Measurements from ENCODE around the gene SERPINA4.

The SERPINA4 gene

DNA sequence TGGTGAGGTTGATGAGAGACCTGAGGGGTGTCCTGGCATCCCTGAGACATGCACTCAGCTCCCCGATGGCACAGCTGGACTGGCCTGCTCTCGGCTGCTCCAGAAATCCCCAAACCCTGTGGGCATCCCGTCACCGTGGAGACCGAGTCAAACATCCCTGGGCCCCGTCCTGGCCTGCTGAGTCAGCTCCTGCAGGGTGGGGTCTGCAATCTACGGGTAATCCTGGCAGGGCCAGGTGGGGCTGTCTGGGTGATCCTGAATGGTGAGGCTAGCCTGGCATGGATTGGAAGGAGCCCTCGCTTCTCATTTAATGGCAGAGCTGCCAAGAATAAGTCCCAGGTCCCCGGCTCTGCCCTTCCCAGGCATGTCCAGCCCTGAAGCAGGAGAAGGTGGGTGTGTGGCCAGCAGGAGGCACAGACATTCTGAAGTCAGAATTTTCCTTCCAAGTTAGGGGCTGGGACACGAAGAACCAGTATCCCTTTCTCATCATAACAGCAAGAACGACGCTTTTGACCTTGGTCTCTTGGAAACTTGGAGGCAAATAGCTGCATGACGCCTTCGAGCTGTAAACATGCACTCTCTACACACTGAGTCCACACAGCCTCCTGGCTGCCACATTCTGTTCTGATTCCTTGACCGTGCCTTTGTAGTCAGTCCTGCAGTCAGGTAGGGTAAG is 17.7 kb upstream of the SERPINA4 start:
- DNase-seq, result no peak

DNA sequence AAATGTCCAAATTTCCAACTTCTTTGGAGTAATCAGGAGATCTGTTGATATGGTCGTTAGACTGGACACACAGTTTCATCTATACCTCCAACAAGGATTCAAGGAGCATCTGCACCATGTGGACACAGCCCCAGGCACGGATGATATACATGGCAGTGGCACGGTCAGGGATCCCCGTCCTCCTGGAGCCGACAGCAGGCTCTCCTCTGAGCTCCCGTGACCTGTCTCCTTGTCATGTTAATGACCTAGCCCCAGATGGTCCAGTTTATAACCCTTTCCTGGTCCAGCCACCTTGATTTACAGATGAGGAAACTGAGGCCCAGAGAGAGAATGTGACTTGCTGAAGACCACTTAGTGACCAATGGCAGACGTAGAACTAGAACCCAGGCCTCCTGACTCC is 16.5 kb upstream of the SERPINA4 start:
- DNase-seq, result no peak

DNA sequence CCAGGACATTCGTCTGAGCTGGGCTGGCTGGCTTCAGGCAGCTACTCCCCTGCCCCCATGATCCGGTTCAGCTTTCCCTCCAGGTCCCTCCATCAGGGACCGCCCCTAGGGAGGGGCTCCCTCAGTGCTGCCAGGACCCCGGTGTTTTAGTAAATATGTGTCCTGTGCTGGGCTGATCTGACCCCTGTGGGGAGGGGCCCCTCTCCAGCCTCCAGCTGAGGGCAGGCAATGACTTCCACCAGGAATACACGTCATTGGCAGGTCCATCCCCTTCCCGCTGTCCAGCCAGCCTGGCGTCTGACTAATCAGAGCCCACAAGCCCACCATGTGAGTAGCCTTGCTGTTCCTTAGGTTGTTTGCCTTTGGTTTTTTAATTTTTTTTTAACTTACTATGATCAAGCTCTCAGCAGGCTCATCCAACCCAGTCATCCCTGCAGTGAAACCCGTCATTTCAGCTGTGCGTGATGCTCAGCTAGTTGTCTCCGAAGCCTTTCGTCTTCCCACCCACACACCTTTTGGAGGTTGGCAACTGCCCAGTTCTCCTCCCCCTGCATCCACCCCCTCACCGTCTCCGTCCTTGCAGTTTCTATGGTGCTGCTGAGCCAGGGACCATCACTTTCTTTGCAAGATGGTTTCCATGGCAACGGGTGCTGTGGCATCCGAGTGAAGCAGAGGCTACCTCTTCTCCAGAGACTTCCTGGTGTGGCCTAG is 16.0 kb upstream of the SERPINA4 start:
- no peak for DNase-seq

DNA sequence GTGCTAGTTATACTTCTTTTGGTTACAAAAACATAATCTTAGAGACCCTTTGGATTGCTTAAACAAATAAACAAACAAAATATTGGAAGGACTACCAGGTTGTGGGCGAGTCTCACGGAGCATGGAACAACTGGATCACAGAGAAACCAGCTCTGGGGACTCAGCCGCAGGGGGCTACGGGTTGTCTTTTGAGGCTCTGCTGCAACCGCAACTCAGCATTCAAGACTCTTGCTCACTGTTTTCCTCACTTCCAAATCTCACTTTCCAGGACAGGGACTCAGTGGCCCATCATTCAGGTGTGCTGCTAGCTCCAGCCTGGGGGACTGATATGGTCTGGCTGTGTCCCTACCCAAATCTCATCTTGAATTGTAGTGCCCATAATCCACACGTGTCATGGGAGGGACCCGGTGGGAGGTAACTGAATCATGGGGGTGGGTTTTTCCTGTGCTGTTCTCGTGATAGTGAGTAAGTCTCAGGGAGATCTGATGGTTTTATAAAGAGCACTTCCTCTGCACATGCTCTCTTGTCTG is 14.0 kb upstream of the SERPINA4 start:
- DNase-seq, result no peak

DNA sequence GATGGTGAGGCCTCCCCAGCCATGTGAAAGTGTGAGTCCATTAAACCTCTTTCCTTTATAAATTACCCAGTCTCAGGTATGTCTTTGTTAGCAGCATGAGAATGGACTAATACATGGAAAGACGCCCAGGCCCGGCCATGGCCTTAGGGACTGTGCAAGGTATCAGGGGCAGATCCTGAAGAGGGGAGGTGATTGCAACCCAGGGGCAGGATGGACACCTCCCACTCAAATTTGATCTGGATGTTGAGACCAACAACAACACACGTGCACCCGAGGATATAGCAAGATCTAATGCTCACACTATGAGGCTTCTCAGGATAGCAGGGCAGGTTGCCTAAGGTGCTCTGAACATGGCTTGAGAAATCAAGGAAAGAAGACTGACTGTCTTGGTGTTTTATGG is 13.5 kb upstream of the SERPINA4 start:
- DNase-seq, result no peak

DNA sequence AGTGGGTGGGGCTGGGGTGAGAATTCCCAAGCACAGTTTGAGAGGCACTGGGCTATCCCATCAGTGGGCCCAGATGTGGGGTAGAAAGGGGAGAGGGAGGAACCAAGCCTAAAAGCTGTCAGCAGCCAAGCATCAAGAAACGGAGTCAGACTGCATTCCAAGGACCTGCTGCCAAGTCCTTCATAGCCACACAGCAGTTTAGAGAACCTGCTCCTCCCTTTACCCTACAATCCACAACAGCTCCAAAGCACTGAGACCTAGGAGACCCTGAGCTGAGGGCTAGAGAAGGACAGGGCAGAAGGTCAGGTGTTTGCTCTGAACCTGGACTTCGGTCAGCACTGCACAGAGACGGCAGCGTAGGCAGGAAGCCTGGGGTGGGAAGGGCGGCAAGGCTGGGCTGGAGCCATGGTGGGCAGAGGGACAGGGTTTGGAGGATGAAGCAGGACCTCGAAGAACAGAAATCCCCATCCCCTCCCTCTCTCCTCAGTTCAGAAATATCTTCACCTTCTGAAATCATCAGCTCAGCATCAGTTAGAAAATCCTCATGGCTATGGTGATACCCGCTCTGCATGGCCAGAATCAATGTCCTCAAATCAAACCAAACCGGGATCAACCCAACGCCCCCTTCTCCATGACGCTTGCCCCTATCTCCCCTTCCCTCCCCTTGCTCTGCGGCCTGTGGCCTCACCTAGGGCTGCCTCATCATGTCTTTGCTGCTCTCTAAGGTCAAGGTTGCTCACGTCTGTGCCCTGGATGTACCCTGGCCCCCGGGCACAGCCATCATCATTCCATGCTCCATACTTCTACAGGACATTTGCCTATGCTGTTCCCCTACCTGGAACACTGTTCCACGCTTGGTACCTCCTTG is 12.9 kb upstream of the SERPINA4 start:
- no peak for DNase-seq

DNA sequence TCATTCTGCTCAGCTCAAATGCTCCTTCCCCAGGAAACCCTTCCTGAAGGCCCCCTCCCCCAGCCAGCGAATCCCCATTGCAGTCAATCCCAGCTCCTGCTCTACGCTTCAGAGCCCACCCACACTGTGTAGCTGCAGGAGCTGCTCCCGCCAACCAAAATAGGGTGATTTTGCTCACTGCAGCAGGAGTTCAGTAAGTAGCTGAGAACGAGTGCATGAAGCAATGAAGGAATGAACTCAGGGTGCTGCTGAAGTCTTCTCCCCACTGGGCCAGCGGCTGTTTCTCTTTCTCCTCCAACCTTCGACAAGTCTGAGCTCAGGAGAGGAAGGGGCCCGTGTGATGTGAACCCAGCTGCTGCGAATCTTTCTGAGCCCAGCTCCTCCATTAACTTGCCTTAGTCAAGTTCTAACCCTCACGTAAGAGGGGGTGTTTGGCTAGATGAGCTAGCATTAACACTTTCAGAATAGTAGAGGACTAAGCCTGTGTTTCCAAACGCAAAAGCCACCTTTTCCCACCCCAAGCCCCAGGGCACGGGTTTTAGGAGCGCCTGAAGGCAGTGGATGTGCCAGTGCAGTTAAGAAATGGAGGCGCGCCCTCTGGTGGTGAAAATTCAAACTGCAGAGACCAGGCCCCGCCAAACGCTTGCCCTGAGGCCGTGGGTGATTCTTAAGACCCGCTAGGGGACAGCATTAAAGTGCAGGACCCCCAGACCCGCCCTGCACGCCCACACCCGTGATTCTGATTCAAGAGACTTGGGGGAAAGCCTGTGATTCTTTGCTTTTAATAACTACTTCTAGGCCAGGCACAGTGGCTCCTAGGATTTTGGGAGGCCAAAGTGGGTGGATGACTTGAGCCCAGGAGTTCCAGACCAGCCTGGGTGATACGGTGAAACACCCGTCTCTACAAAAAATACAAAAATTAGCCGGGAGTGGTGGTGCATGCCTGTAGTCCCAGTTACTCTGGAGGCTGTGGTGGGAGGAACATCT is 11.9 kb upstream of the SERPINA4 start:
- DNase-seq, result no peak

DNA sequence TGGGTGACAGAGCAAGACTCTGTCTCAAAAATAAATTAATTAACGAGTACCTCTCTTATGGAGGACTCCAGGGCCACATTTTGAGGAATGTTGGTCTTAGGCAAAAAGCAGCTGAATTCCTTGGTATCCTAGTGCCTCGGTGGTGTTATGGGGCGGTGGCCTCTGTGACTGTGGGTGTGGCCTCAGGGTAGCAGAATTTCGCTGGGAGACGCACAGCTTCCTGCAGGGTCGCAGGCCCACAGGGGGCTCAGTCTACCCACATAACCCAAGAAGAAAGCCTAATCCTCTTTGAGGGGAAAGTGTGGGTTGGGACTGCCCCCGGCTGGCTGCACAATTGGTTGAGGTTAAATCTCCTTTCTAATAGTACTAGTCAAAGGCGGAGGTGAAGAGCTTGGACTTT is 11.2 kb upstream of the SERPINA4 start:
- DNase-seq, result no peak

DNA sequence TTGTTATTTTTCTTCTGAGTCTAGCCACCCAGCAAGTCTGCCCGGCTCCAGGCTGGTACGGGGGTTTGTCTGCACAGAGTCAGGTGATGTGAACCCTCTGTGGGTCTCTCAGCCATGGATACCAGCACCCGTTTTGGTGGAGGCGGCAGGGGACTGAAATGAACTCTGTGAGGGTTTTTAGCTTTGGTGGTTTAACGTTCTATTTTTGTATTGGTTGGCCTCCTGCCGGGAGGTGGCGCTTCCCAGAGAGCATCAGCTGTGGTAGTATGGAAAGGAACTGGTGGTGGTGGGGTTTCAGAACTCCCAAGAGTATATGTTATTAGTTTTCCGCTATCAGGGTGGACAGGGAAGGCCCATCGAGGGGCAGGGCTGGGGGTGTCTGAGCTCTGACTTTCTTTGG is 5.3 kb upstream of the SERPINA4 start:
- DNase-seq, result no peak

DNA sequence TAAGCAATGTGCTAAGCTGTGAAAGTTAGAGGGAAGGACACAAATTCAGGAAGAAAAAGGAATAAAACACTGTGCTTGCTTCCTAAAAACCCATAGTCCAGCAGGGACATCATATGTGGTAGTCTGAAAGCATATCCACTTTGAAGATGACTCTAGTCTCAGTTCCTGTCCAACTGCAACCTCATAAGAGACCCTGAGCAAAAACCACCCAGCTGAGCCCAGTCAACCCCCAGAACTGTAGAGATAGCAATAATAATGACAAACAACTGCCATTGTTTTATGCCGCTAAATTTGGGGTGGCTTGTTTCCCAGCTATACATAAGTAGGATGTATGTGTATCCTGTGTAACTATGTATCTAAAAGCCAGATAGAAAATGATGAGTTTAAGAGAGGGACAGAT is 3.9 kb upstream of the SERPINA4 start:
- no peak for DNase-seq

DNA sequence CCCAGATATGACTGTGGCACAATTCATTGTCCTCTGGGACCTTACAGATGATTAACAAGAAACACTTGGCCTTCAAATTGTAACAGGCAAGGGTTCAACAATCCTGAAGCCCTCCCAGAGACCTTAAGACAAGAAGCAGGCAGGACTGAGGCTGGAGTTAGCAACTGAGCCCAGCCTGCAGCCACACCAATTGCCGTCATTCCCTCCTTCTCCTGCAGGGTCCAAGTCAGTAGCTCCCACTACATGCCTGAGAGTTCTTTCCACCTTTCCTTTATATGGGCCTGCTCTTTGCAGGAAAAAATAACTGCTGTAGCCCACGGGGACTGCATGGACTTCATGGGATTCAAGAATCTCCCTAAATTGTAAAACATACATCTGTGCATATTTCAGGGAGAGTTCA is 2.4 kb upstream of the SERPINA4 start:
- no peak for DNase-seq

DNA sequence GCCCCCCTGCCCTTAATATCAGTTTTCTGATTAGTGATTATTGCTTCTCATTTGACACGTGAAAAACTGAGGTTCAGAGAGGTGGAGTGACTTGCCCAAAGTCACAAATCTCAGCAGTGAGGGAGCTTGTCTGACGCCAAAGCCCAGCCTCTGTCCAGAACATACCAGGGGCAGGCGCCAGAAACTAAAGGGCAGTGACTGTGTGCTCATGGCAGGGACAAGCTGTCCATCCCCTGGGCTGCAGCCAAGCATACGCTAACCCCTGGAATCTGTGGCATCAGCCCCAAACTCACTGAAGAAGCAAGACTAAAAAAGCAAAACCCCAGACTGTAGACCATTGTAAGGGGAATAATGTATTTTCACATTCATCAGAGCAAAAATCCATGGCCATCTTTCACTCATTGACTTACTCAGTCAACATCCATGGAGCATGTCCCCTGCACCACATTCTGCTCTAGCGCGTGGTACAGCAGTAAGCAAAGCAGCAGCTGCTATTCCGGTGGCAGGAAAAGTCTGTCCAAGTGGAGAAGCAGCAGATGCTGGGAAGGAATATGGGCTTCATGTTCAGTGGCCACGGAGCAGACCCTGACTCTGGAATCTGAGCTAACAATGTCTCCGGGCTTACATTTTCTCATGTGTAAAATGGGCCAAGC is 1.5 kb upstream of the SERPINA4 start:
- no peak for DNase-seq

DNA sequence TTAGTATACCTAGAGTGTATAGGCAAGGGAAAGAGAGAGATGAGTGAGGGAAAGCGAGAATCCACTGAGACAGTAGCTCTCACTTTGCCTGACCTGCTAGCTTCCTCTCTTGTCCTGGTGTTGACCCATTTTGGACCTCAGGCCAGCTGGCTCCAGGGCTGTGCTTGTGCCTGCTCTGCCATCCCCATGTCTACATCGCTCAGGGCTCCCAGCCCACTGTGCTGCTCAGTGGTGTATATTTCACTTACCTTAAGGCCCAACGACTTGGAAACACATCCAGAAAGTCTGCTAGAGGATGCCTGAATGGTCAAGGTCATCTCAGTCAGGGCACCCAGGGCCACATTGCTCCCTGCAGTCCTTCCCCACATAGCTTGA is 964 bp upstream of the SERPINA4 start:
- DNase-seq, result no peak

DNA sequence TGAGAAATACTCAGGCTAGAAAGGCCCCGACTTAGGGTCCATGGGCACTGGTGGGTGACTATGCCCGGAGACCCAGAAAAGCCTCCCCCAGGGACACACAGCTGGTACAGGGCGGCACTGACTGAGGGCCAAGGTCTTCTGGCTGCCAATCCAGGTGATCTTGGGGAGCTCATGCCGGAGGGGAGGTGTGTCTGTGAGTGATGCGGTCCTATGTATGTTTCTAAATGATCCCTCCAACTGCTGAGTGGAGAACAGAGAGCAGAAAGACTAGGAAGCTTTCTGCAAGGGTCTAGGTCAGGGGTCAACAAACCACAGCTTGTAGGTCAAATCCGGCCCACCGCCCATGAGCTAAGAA is 391 bp downstream of the SERPINA4 start:
- DNase-seq, result no peak

DNA sequence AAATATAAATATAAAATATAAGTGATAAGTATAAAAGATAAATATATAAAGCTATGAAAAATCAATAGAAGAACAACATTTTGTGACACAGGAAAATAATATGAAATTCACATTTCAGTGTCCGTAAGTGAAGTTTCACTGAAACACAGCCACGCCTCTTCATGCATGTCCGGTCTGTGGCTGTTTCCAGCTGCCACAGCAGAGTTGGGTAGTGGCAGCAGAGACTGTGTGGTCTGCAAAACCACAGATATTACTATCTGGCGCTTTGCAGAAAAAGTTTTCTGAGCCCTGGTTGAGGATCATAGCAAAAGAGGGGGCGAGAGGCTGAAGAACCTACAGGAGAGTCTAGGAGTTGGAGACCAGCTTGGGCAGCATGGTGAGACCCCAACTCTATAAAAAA is 780 bp downstream of the SERPINA4 start:
- DNase-seq, result no peak

DNA sequence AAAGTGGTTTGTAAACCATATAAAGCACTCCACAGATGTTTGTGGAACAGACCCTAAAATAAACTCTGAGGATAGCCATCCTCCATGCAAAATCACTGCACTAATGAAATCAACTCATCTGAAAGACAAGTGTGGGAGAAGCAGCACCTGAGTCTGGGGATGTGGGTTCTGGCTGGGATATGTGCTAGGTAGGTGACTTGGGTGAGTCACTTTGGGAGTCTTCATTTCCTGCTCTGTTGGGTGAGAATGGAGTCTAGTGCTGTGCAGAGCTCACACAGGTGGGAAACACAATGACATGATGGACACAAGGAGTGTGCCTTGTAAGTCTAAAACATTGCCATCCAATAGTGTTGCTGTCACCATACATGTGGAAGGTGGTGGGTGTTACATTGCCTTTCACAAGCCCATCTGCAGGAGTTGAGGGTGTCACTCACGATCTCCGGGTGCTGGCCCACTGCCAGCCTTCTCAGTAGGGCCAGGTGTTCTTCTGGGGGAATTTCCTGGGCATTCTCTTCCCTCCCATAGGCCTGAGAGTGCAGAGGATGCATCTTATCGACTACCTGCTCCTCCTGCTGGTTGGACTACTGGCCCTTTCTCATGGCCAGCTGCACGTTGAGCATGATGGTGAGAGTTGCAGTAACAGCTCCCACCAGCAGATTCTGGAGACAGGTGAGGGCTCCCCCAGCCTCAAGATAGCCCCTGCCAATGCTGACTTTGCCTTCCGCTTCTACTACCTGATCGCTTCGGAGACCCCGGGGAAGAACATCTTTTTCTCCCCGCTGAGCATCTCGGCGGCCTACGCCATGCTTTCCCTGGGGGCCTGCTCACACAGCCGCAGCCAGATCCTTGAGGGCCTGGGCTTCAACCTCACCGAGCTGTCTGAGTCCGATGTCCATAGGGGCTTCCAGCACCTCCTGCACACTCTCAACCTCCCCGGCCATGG is 2.0 kb downstream of the SERPINA4 start:
- DNase-seq, result no peak

DNA sequence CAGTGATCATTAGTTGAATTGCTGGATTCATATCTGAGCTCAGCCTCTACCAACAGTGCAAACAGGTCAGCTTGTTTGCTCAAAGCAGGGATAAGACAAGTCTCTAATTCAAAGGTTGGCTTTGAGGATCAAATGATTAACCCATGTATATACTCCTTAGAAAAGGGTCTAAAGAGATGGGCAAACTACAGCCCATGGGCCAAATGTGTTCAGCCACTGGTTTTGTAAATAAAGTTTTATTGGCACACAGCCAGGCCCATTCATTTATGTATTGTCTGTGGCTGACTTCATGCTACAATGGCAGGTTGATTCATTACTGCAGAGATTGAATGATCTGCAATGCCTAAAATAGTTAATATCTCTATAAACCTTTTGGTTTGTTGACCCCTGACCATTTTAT is 3.1 kb downstream of the SERPINA4 start:
- DNase-seq, result no peak

DNA sequence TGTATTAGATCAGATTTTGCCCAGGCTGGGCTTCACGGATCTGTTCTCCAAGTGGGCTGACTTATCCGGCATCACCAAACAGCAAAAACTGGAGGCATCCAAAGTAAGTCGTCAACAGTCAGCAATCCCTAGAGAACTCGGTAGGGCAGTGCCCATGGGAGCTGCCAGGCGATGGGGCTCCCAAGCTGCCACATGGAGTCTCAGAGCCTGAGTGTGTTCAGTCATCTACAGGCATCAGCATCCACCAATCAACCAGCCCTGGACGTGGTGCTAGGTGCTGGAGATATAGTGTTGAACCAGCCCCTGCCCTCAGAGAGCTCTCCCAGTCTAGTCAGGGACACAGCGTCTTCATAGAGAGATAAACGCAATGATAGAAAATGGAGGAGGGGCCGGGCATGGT is 6.9 kb downstream of the SERPINA4 start:
- no peak for DNase-seq

DNA sequence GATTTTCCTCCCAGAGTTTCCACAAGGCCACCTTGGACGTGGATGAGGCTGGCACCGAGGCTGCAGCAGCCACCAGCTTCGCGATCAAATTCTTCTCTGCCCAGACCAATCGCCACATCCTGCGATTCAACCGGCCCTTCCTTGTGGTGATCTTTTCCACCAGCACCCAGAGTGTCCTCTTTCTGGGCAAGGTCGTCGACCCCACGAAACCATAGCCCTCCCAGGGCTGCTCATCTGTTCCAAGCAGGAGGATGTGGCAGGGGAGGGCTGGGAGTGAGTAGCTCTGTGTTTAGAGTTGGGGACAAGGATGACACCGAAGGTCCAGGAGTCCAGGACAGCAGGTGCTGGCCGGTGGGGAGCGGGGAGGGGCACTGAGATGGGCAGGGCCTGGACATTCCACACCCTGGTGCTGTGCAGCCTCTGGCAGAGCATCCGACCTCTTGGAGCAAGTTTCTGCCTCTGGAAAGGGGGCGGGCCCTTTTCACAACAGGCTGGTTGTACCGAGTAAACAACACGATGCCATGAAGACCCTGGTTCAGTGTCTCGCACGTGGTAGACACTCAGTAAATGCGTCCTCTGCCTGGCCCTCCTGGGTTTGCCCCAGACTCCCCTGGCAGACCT is 8.2 kb downstream of the SERPINA4 start:
- no peak for DNase-seq

DNA sequence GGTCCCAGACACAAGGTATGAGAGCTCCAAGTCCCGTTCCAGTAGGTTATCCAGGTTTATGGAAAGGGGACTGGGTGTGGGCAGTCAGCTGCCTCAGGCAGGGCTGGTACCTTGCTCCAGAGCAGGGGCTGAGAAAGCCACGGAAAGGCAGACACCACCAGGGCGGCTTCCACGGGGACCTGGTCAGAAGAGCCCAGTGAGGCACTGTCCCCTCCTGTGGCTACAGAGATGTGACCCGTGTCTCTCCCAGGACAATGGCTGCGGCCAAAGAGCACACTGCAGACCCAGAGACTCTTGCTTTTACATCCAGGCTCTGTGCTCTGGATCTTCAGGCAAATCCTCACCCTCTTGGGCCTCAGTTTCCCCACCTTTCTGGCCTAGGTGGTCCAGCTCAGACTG is 8.8 kb downstream of the SERPINA4 start:
- no peak for DNase-seq
